HCT116 (cell line): Measurements from ENCODE around the gene PAX9.

ENCODE experiments used
- CTCF ChIP-seq, 3 experiments: fragments of 200-600 bp in 1 of 3; sonication (generic) in 1 of 3; IDR thresholded peaks in 2 of 3; conservative IDR thresholded peaks in 1 of 3; 2 replicates each; pipeline ENCODE4 v1.5.1; 2012 to 2017; ENCODE audit warnings: low read depth in 2 of 3, low read length in 2 of 3, antibody characterized with exemption in 1 of 3, borderline replicate concordance in 1 of 3, control low read depth in 1 of 3, mild to moderate bottlenecking in 1 of 3, mixed read lengths in 1 of 3, mixed run types in 1 of 3, moderate library complexity in 1 of 3; ENCODE audit not compliant: insufficient read depth in 1 of 3
- FOSL1 ChIP-seq: IDR thresholded peaks from 2 replicates; pipeline ENCODE4 v1.6.1; 2012; ENCODE audit warnings: low read depth
- POLR2A ChIP-seq: IDR thresholded peaks from 2 replicates; pipeline ENCODE4 v1.7.0; 2011; ENCODE audit warnings: borderline replicate concordance; ENCODE audit not compliant: insufficient read depth, insufficient read length; ENCODE audit errors: extremely low read depth
- RAD21 ChIP-seq: IDR thresholded peaks from 2 replicates; pipeline ENCODE4 v1.6.1; 2012; ENCODE audit warnings: low read depth, mild to moderate bottlenecking
- SP1 ChIP-seq: IDR thresholded peaks from 2 replicates; pipeline ENCODE4 v1.6.1; 2012; ENCODE audit warnings: low read depth
- ZBTB33 ChIP-seq: IDR thresholded peaks from 2 replicates; pipeline ENCODE4 v1.6.1; 2011; ENCODE audit warnings: mild to moderate bottlenecking, low read length, moderate library complexity; ENCODE audit not compliant: insufficient replicate concordance; ENCODE audit errors: extremely low read depth
- TF ChIP-seq, protein P1 (sequence below): IDR thresholded peaks from 2 replicates; pipeline ENCODE4 v1.6.1; 2012; ENCODE audit warnings: low read depth
- TF ChIP-seq, protein P2 (sequence below): IDR thresholded peaks from 2 replicates; pipeline ENCODE4 v1.6.1; 2012

DNA sequence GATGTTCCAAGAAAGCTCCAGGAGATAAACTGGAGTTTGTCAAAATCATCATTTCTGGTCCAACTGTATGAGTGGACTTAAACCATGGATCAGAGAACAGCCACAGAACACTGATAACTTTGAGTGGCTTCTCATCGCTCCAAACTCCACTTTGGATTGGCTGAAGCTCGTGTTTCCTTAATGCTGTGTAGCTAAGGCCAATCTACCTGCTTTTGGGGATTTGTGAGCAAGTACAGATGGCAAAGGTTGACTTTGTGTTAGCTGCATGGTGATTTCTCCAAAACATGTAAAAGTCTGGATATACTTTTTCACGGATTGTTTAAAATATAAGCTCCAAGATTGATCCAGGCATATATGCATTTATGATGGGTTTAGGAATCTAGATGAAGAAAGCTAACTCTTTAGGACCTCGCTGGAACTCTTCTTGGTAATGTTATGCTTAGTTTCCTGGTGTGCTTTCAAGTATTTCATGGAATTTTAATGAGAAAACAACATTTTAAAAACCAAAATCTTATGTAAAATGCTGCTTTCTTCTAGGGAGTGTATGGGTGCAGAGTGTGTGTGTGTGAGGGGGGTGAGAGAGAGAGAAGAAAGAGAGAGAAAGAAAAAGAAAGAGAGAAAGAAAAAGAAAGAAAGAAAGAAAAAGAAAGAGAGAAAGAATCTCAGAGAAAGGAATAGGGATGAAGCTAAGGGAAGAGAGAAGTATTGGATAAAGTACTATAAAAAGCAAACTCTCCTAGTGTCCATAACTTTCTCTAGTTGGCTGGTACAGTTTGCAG is 11.6 kb upstream of the PAX9 start:
- no peak for TF ChIP-seq SP1
- TF ChIP-seq CTCF (IDR thresholded peaks at IDR 0.05 in 2 of 3, conservative IDR thresholded peaks at IDR 0.05 in 1 of 3; ENCODE audit: borderline replicate concordance in 1 of 3, insufficient read depth in 1 of 3, low read depth in 2 of 3, low read length in 2 of 3): no peak
- TF ChIP-seq, protein P1, sequence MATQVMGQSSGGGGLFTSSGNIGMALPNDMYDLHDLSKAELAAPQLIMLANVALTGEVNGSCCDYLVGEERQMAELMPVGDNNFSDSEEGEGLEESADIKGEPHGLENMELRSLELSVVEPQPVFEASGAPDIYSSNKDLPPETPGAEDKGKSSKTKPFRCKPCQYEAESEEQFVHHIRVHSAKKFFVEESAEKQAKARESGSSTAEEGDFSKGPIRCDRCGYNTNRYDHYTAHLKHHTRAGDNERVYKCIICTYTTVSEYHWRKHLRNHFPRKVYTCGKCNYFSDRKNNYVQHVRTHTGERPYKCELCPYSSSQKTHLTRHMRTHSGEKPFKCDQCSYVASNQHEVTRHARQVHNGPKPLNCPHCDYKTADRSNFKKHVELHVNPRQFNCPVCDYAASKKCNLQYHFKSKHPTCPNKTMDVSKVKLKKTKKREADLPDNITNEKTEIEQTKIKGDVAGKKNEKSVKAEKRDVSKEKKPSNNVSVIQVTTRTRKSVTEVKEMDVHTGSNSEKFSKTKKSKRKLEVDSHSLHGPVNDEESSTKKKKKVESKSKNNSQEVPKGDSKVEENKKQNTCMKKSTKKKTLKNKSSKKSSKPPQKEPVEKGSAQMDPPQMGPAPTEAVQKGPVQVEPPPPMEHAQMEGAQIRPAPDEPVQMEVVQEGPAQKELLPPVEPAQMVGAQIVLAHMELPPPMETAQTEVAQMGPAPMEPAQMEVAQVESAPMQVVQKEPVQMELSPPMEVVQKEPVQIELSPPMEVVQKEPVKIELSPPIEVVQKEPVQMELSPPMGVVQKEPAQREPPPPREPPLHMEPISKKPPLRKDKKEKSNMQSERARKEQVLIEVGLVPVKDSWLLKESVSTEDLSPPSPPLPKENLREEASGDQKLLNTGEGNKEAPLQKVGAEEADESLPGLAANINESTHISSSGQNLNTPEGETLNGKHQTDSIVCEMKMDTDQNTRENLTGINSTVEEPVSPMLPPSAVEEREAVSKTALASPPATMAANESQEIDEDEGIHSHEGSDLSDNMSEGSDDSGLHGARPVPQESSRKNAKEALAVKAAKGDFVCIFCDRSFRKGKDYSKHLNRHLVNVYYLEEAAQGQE: no peak
- TF ChIP-seq, protein P2, sequence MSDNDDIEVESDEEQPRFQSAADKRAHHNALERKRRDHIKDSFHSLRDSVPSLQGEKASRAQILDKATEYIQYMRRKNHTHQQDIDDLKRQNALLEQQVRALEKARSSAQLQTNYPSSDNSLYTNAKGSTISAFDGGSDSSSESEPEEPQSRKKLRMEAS: no peak
- no peak for TF ChIP-seq RAD21
- TF ChIP-seq FOSL1: no peak
- no peak for TF ChIP-seq POLR2A
- TF ChIP-seq ZBTB33: no peak
